ENCODE measurements around the gene RAB7B. TPM values are rescaled to one million over a fixed set of nuclear protein-coding genes. Genes with fewer than 3 reads are reported as not detected.

The RAB7B gene
- polyA plus RNA-seq, 10 donors, result 7.9 to 16.2 (median 9.2) TPM

DNA sequence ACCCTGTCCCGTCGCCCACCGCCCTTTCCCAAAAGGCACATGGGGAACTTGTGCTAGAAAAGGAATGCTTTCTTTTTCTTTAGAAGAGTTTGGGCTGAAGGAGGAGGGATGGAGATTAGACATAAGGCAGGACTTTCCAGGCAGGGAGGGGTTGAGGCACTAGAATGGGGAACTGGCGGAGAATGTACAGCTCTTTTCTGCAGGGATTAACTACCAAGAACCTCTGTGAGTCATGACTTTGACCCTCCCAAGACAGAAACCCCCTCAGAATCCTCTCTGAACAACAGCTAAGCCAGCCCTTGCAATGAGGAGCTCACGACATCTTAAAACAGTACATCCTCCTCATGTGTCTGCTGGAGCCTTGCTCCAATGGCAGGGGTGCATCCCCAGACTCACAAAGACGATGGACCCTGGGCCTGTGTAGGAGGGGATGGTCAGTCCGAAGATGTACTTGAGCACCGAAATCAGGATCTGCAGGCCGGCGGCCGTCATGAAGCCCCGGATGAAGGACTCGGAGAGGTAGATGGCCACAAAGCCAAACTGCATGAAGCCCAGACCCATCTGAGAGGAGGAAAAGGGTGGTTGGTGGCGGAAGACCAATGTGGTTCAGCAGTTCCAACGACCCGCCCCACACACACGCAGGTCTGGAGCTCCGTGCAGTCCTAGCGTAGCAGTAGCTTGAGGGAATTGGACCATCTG is 73.5 kb downstream of the RAB7B start:
- DNase-seq, result no peak

DNA sequence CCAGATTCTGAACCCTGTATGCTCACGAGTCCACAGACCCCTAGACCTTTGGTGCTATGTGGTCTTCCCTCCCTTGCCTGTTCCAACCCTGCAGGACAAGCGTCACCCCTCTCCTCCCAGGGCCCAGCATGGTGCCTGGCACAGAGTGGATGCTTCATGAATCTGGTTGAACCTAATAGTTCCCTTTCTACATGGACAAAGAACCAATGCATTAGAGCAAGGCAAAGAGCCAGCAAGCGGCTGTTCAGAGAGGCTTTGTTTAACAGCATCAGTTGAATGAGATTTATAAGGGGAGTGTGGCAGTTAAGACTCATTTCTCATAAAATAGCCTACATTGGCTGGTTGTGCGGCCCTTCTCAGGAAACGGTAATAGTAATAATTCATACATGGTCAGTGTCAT is 74.9 kb downstream of the RAB7B start:
- DNase-seq, result no peak

DNA sequence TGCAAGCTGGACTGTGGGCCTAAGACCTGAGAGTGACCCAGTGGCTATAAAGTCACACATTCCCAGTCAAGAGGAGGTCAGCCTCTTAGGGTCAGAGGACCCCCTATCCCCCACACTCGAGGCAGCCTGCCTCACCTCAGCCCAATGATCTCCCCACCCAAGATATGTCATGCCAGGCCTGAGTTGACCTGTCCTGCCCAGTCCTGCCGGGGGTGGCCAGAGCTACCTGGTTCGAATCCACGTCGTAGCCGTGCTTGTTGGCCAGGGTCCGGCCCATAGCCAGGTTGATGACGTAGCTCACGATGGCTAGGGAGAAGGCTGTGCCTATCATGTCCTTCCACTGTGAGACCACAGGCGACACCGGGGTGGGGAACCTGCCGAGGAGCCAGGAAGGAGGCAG is 75.5 kb downstream of the RAB7B start:
- no peak for DNase-seq

DNA sequence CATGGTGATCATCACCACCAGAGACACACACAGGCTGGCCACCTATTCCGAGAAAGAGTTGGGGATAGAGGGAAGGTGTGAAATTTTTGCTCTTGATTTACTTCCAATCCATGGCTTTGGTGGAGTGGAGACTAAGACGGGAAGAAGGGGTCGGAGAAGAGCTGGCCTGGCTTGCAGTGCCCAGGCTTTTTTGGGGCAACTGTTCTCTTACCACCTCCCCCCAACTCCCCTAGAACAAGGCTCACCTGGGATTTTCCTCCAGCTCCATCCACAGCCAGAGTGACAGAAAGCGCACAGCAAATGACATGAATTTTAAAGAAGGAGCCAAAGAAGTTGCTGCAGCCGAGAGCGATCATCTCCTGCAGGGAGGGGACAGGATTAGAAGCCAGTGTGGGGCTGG is 75.9 kb downstream of the RAB7B start:
- no peak for DNase-seq

Other genes with a start within 250 kb of the RAB7B start
- 1 to 10 TPM; 2.8 to 5.3 (median 4.2) TPM for gene RAB29, start 227.9 kb downstream of the RAB7B start, polyA plus RNA-seq (ENCODE audit: insufficient read length in 10 of 10)
- 10 to 100 TPM; 23.0 to 40.8 (median 29.9) TPM for gene SLC41A1, start 190.2 kb downstream of the RAB7B start, polyA plus RNA-seq (ENCODE audit: insufficient read length in 10 of 10)
- gene PM20D1, start 153.3 kb downstream of the RAB7B start, polyA plus RNA-seq (ENCODE audit: insufficient read length in 10 of 10), result under 1 TPM in 8 of 10 donors, not detected in 2; 0.09 to 0.22 (median 0.13) TPM
- gene SLC26A9, start 59.9 kb downstream of the RAB7B start, polyA plus RNA-seq (ENCODE audit: insufficient read length in 10 of 10), result under 1 TPM in 8 of 10 donors, not detected in 2; 0.04 to 0.14 (median 0.12) TPM
- 1 to 10 TPM in 1 of 10 donors, under 1 TPM in 9; 0.09 to 1.2 (median 0.33) TPM for gene CTSE, start 20.5 kb upstream of the RAB7B start, polyA plus RNA-seq (ENCODE audit: insufficient read length in 10 of 10)
- gene RHEX, start 49.8 kb upstream of the RAB7B start, polyA plus RNA-seq (ENCODE audit: insufficient read length in 10 of 10), result 1 to 10 TPM in 3 of 10 donors, under 1 TPM in 7; 0.22 to 1.3 (median 0.75) TPM
- under 1 TPM; 0.13 to 0.63 (median 0.44) TPM for gene AVPR1B, start 114.0 kb upstream of the RAB7B start, polyA plus RNA-seq (ENCODE audit: insufficient read length in 10 of 10)
- gene FAM72A, start 199.4 kb upstream of the RAB7B start, polyA plus RNA-seq (ENCODE audit: insufficient read length in 10 of 10), result 1 to 10 TPM; 3.1 to 6.5 (median 4.7) TPM
- gene SRGAP2, start 200.1 kb upstream of the RAB7B start, polyA plus RNA-seq (ENCODE audit: insufficient read length in 10 of 10), result 10 to 100 TPM; 54.3 to 86.2 (median 66.8) TPM